ENCODE data around the gene TUBA1C.
"Not testable (repeated sequence)": the region's sequence is repeated elsewhere in the genome, so short reads cannot be mapped to it uniquely, and the experiment has no call there.

GRCh38 chr12:49317118-49317517, 52.2 kb downstream of the TUBA1C start:
- TF ChIP-seq CTCF (conservative IDR thresholded peaks at IDR 0.05); ZFX (IDR thresholded peaks at IDR 0.05): not testable (repeated sequence)

Measured in C4-2B (cell line).